OCI-LY1 (cell line): ENCODE measurements around the gene HAUS2.

ENCODE experiments used
- H2AFZ ChIP-seq: fragments of 200-600 bp; sonication (generic), shearing (Covaris generic); 2 replicates; pipeline ENCODE4 v1.6.0; 2014; ENCODE audit warnings: antibody characterized with exemption, mild to moderate bottlenecking, low read length
- H3F3A ChIP-seq: fragments of 200-600 bp; sonication (generic), shearing (Covaris generic); 2 replicates; pipeline ENCODE4 v1.6.0; 2014; ENCODE audit warnings: mild to moderate bottlenecking, antibody characterized with exemption, low read length, moderate library complexity; ENCODE audit not compliant: insufficient read depth
- H3K27ac ChIP-seq: fragments of 200-600 bp; sonication (generic); 2 replicates; pipeline ENCODE4 v1.5.1; 2014; ENCODE audit warnings: low read length, mixed run types, mild to moderate bottlenecking, low read depth; ENCODE audit not compliant: poor library complexity, severe bottlenecking
- H3K27me3 ChIP-seq: fragments of 200-600 bp; sonication (generic); 2 replicates; pipeline ENCODE4 v1.6.0; 2014; ENCODE audit warnings: antibody characterized with exemption, mild to moderate bottlenecking, low read length, moderate library complexity; ENCODE audit not compliant: insufficient read depth
- H3K36me3 ChIP-seq: fragments of 200-600 bp; sonication (generic); 2 replicates; pipeline ENCODE4 v1.6.1; 2014; ENCODE audit warnings: mild to moderate bottlenecking, antibody characterized with exemption, low read length, moderate library complexity, mixed read lengths; ENCODE audit not compliant: insufficient read depth
- H3K4me1 ChIP-seq: fragments of 200-600 bp; sonication (generic); 2 replicates; pipeline ENCODE4 v1.5.1; 2014; ENCODE audit warnings: mild to moderate bottlenecking, low read length, moderate library complexity; ENCODE audit not compliant: insufficient read depth, severe bottlenecking
- H3K4me2 ChIP-seq: fragments of 200-600 bp; sonication (generic), shearing (Covaris generic); 2 replicates; pipeline ENCODE4 v1.6.1; 2014; ENCODE audit warnings: low read length
- H3K4me3 ChIP-seq: fragments of 200-600 bp; sonication (generic); 2 replicates; pipeline ENCODE4 v1.5.1; 2014; ENCODE audit warnings: low read length, low read depth, mild to moderate bottlenecking, mixed read lengths; ENCODE audit not compliant: poor library complexity, severe bottlenecking
- H3K79me2 ChIP-seq: fragments of 200-600 bp; shearing (Covaris generic); 2 replicates; pipeline ENCODE4 v1.6.1; 2016; ENCODE audit warnings: mixed run types, low read length, mixed read lengths; ENCODE audit not compliant: insufficient read depth
- H3K9ac ChIP-seq: fragments of 200-600 bp; sonication (generic), shearing (Covaris generic); 2 replicates; pipeline ENCODE4 v1.6.1; 2014; ENCODE audit warnings: mild to moderate bottlenecking, low read length, mixed read lengths
- H3K9me2 ChIP-seq: fragments of 200-600 bp; sonication (generic), shearing (Covaris generic); 2 replicates; pipeline ENCODE4 v1.6.1; 2014; ENCODE audit warnings: low read depth, mild to moderate bottlenecking, low read length, mixed read lengths
- H3K9me3 ChIP-seq: fragments of 200-600 bp; shearing (Covaris generic); 2 replicates; pipeline ENCODE4 v1.6.1; 2014; ENCODE audit warnings: low read length, mixed read lengths
- H4K20me1 ChIP-seq: fragments of 200-600 bp; sonication (generic), shearing (Covaris generic); 2 replicates; pipeline ENCODE4 v1.6.0; 2016; ENCODE audit warnings: mild to moderate bottlenecking, low read length; ENCODE audit not compliant: insufficient read depth
- EZH2 ChIP-seq: fragments of 200-600 bp; sonication (generic), shearing (Covaris generic); IDR thresholded peaks from 2 replicates; pipeline ENCODE4 v1.8.0; 2017; ENCODE audit warnings: borderline replicate concordance, mixed run types, mild to moderate bottlenecking, antibody characterized with exemption, low read length, moderate library complexity, mixed read lengths
- TF ChIP-seq, protein P1 (sequence below): fragments of 200-600 bp; sonication (generic), shearing (Covaris generic); IDR thresholded peaks from 2 replicates; pipeline ENCODE4 v1.5.1; 2017; ENCODE audit warnings: mild to moderate bottlenecking, antibody characterized with exemption, low read length, moderate library complexity, mixed read lengths

The HAUS2 gene

GRCh38 chr15:42523331-42523730 is 25.3 kb upstream of the HAUS2 start:
- H3K4me1 ChIP-seq = no peaks in the 10 kb centered on the region
- H3K9ac ChIP-seq = no peak overlapping the region
- no peaks in the 10 kb centered on the region for H3K79me2 ChIP-seq
- H2AFZ ChIP-seq = no peak overlapping the region
- no peak overlapping the region for H3K4me2 ChIP-seq
- no peaks in the 10 kb centered on the region; the same call in 1 of the 2 replicates for H3F3A ChIP-seq
- no peak overlapping the region for H3K27ac ChIP-seq
- no peaks in the 10 kb centered on the region for H4K20me1 ChIP-seq
- H3K9me3 ChIP-seq = no peaks in the 10 kb centered on the region
- no peak for TF ChIP-seq EZH2
- TF ChIP-seq, protein P1, sequence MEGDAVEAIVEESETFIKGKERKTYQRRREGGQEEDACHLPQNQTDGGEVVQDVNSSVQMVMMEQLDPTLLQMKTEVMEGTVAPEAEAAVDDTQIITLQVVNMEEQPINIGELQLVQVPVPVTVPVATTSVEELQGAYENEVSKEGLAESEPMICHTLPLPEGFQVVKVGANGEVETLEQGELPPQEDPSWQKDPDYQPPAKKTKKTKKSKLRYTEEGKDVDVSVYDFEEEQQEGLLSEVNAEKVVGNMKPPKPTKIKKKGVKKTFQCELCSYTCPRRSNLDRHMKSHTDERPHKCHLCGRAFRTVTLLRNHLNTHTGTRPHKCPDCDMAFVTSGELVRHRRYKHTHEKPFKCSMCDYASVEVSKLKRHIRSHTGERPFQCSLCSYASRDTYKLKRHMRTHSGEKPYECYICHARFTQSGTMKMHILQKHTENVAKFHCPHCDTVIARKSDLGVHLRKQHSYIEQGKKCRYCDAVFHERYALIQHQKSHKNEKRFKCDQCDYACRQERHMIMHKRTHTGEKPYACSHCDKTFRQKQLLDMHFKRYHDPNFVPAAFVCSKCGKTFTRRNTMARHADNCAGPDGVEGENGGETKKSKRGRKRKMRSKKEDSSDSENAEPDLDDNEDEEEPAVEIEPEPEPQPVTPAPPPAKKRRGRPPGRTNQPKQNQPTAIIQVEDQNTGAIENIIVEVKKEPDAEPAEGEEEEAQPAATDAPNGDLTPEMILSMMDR = no peak
- H3K9me2 ChIP-seq = no peaks in the 10 kb centered on the region
- peaks cover 45% of the 10 kb centered on the region for H3K36me3 ChIP-seq
- no peak overlapping the region for H3K4me3 ChIP-seq
- H3K27me3 ChIP-seq = no peaks in the 10 kb centered on the region

DNA sequence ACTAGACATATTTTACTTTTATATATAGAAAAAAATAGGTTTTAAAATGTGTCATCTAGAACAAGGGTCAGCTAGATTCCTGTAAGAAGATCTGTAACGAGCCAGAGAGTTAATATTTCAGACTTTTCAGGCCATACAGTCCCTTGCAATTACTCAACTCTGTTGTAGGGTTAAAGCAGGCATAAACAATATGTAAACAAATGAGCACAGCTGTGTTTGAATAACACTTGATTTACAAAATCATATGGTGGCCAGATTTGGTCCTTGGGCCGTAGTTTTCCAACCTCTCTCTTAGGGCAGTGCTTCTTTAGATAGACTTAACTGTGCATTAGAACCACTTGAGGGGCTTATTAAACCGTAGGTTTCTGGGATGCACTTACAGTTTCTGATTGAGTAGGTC is 19.7 kb upstream of the HAUS2 start:
- no peaks in the 10 kb centered on the region for H4K20me1 ChIP-seq
- no peak overlapping the region for H3K27ac ChIP-seq
- no peak overlapping the region for H3K4me3 ChIP-seq
- H3K9me2 ChIP-seq = no peaks in the 10 kb centered on the region
- H3K9me3 ChIP-seq = no peaks in the 10 kb centered on the region
- H3K79me2 ChIP-seq = no peaks in the 10 kb centered on the region
- H3K27me3 ChIP-seq = no peaks in the 10 kb centered on the region
- H3K4me2 ChIP-seq = no peak overlapping the region
- TF ChIP-seq, protein P1 = no peak
- TF ChIP-seq EZH2 = no peak
- peaks cover 55% of the 10 kb centered on the region for H3K36me3 ChIP-seq
- no peaks in the 10 kb centered on the region; the same call in 1 of the 2 replicates for H3F3A ChIP-seq
- H2AFZ ChIP-seq = no peak overlapping the region
- H3K4me1 ChIP-seq = no peaks in the 10 kb centered on the region
- H3K9ac ChIP-seq = no peak overlapping the region

- Histone ChIP-seq H3K4me1 (no peaks in the 10 kb centered on the region), H3K9me3 (no peaks in the 10 kb centered on the region), H3K27me3 (no peaks in the 10 kb centered on the region), H2AFZ (no peak overlapping the region), H3K4me3 (no peak overlapping the region), H4K20me1 (no peaks in the 10 kb centered on the region), H3K9me2 (no peaks in the 10 kb centered on the region), H3K27ac (no peak overlapping the region), H3K36me3 (peaks cover 74% of the 10 kb centered on the region), H3K79me2 (no peaks in the 10 kb centered on the region), H3K4me2 (no peak overlapping the region), H3F3A (no peaks in the 10 kb centered on the region), H3K9ac (no peak overlapping the region)
- TF ChIP-seq EZH2 = no peak
- TF ChIP-seq, protein P1 = no peak
Measured at GRCh38 chr15:42533246-42533645, 15.4 kb upstream of the HAUS2 start.
